Nephron (organoid): ENCODE results near the gene SLC39A6.

ENCODE experiments used
- H3K27ac Mint-ChIP-seq, 3 experiments: 2 replicates each; pipeline ENCODE4 v1.8.0; 2020; ENCODE audit warnings: mixed read lengths in 3 of 3, mild to moderate bottlenecking in 2 of 3, moderate library complexity in 1 of 3
- H3K27me3 Mint-ChIP-seq: 2 replicates; pipeline ENCODE4 v1.8.0; 2021; ENCODE audit warnings: low read depth, mild to moderate bottlenecking, moderate library complexity, mixed read lengths
- H3K36me3 Mint-ChIP-seq: 2 replicates; pipeline ENCODE4 v1.8.0; 2020; ENCODE audit warnings: low read depth, mixed read lengths
- H3K4me1 Mint-ChIP-seq: 2 replicates; pipeline ENCODE4 v1.8.0; 2020; ENCODE audit warnings: mixed read lengths
- H3K4me3 Mint-ChIP-seq, 3 experiments: 2 replicates each; pipeline ENCODE4 v1.8.0; 2020; ENCODE audit warnings: mild to moderate bottlenecking in 3 of 3, mixed read lengths in 3 of 3, moderate library complexity in 2 of 3
- H3K9me3 Mint-ChIP-seq: 2 replicates; pipeline ENCODE4 v1.8.0; 2020; ENCODE audit warnings: mixed read lengths
- TF ChIP-seq, protein P1 (sequence below), 3 experiments: fragments of 200-600 bp; sonication (generic); IDR thresholded peaks; one replicate each; pipeline ENCODE4 v1.5.0; 2021; ENCODE audit warnings: antibody characterized with exemption in 3 of 3; ENCODE audit not compliant: unreplicated experiment in 3 of 3

The SLC39A6 gene

DNA sequence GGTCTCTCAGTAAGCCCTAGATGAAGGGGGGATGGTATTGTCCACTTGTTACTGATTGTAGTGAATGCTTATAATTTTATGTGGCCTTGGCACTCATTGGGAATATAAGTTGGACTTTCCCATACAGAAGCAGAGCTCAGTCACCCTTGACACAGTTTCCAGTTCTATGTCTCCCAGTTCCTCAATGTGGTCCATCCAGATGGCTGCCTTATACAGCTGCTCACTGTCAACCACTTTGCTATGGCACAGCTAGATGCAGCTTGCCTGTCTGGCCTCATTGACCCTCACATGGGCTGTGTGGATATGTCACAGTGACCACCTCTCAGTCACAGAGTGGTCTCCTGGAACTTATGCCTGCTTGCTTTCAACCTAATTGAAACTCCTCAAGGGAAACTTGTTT lies 21.7 kb downstream of the SLC39A6 start:
- Mint-ChIP-seq H3K9me3 (peaks cover 13% of the 10 kb centered on the region), H3K36me3 (peaks cover 36% of the 10 kb centered on the region), H3K4me1 (no peaks in the 10 kb centered on the region), H3K27me3 (no peaks in the 10 kb centered on the region), H3K4me3 (no peak overlapping the region), H3K27ac (no peak overlapping the region)
- TF ChIP-seq, protein P1, sequence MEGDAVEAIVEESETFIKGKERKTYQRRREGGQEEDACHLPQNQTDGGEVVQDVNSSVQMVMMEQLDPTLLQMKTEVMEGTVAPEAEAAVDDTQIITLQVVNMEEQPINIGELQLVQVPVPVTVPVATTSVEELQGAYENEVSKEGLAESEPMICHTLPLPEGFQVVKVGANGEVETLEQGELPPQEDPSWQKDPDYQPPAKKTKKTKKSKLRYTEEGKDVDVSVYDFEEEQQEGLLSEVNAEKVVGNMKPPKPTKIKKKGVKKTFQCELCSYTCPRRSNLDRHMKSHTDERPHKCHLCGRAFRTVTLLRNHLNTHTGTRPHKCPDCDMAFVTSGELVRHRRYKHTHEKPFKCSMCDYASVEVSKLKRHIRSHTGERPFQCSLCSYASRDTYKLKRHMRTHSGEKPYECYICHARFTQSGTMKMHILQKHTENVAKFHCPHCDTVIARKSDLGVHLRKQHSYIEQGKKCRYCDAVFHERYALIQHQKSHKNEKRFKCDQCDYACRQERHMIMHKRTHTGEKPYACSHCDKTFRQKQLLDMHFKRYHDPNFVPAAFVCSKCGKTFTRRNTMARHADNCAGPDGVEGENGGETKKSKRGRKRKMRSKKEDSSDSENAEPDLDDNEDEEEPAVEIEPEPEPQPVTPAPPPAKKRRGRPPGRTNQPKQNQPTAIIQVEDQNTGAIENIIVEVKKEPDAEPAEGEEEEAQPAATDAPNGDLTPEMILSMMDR (IDR thresholded peaks at IDR 0.05; ENCODE audit: unreplicated experiment in 3 of 3), result no peak

DNA sequence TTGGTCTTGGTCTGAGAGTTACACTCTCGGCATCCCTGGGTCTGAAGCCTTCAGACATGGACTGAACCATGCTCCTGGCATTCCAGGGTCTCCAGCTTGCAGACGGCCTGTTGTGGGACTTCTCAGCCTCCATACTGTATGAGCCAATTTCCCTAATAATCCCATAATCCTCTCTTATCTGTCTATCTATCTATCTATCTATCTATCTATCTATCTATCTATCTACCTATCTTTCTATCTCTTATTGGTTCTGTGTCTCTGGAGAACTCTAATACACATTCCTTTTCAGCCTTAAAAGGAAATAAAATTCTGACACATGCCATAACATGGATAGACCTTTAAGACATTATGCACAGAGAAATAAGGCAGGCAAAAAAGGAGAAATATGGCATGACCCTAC lies 24.4 kb downstream of the SLC39A6 start:
- Mint-ChIP-seq H3K27me3 (peaks cover 4% of the 10 kb centered on the region), H3K4me3 (no peak overlapping the region), H3K9me3 (peaks cover 15% of the 10 kb centered on the region), H3K27ac (no peak overlapping the region), H3K4me1 (no peaks in the 10 kb centered on the region), H3K36me3 (peaks cover 17% of the 10 kb centered on the region)
- TF ChIP-seq, protein P1 (IDR thresholded peaks at IDR 0.05; ENCODE audit: unreplicated experiment in 3 of 3), result no peak

DNA sequence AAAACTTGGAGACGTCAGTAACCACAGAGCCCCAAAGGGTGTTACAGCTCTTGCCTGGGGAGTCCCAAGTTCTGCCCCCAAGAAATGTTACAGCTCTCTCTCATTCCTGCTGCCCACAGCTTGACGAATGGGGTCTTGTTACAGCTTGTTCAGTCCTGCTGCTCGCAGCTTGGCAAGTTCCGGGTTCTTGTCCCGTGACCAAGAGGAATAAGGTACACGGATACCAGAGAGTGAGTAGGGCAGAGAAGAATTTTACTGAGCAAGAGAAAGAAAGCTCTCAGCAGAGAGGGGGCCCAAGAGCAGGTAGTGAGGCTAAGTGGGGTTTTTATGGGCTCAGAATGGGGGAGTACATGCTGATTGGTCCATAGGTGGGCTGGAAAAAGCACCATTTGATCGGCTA lies 27.2 kb downstream of the SLC39A6 start:
- H3K4me3 Mint-ChIP-seq, result no peak overlapping the region
- H3K9me3 Mint-ChIP-seq, result peaks cover 15% of the 10 kb centered on the region
- TF ChIP-seq, protein P1 (IDR thresholded peaks at IDR 0.05; ENCODE audit: unreplicated experiment in 3 of 3), result no peak
- no peak overlapping the region for H3K27ac Mint-ChIP-seq
- peaks cover 4% of the 10 kb centered on the region for H3K27me3 Mint-ChIP-seq
- no peaks in the 10 kb centered on the region for H3K36me3 Mint-ChIP-seq
- no peaks in the 10 kb centered on the region for H3K4me1 Mint-ChIP-seq

DNA sequence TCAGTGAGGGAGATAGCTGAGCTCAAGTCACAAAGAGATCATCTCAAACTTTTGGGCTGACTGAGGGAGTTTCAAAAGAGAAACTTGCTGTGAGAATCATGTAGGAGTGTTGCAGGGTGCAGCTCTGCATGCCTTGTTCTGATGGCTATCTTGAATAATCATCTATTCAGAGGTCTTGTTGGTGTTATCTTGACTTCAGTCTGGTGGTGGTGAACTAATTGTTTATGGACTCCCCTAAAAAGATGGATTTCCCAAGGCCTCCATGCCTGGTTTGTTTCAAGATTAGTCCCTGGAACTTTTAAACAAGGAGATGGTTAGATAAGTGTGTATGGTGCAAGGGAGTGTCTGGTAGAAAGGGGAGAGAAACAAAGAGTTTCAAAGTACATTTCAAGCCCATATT lies 29.8 kb downstream of the SLC39A6 start:
- Mint-ChIP-seq H3K27ac (no peak overlapping the region), H3K36me3 (no peaks in the 10 kb centered on the region), H3K4me1 (no peaks in the 10 kb centered on the region), H3K27me3 (peaks cover 4% of the 10 kb centered on the region), H3K9me3 (peaks cover 11% of the 10 kb centered on the region), H3K4me3 (no peak overlapping the region)
- TF ChIP-seq, protein P1 (IDR thresholded peaks at IDR 0.05; ENCODE audit: unreplicated experiment in 3 of 3), result no peak

DNA sequence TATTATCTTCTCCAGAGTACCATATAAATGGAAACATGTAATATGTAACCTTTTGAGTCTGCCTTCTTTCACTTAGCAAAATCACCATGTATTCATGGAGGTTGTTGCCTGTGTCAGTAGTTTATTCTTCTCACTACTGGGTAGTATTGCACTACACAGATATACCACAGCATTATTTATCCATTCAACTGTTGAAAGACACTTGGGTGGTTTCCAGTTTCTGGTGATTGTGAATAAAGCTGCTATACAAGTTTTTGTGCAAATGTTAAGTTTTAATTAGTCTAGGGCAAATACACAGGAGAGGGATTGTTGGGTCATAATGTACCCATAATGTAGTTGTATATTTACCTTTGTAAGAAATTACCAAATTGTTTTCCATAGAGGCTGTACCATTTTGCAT lies 32.2 kb downstream of the SLC39A6 start:
- H3K4me3 Mint-ChIP-seq, result no peak overlapping the region
- peaks cover 4% of the 10 kb centered on the region for H3K27me3 Mint-ChIP-seq
- H3K36me3 Mint-ChIP-seq, result no peaks in the 10 kb centered on the region
- TF ChIP-seq, protein P1 (IDR thresholded peaks at IDR 0.05; ENCODE audit: unreplicated experiment in 3 of 3), result no peak
- H3K9me3 Mint-ChIP-seq, result peaks cover 1% of the 10 kb centered on the region
- H3K27ac Mint-ChIP-seq, result no peak overlapping the region
- no peaks in the 10 kb centered on the region for H3K4me1 Mint-ChIP-seq

DNA sequence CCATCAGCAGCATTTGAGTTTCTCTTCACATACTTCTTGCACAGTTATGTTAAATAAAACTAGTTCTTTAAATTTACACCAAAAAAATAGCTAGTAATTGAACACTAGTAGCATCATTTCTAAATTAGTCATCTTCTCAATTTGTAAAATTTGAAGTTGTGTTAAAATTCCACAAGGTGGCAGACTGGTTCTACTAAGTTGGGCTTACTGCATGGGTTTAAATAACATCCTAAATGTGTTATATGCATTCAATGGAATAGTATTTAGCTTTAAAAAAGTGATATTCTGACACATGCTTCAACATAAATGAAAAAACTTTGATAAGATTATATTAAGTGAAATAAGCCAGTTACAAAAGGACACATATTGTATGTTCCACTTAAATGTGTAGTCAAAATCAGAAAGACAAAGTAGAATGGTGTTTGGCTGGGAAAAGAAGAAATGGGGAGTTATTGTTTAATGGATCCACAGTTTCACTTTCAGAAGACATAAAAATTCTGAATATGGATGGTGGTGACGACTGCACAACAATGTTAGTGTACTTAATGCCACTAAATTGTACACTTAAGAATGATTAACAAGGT lies 33.1 kb downstream of the SLC39A6 start:
- Mint-ChIP-seq H3K4me3 (no peak overlapping the region), H3K9me3 (no peaks in the 10 kb centered on the region), H3K27ac (no peak overlapping the region), H3K36me3 (no peaks in the 10 kb centered on the region), H3K4me1 (no peaks in the 10 kb centered on the region), H3K27me3 (peaks cover 4% of the 10 kb centered on the region)
- TF ChIP-seq, protein P1 (IDR thresholded peaks at IDR 0.05; ENCODE audit: unreplicated experiment in 3 of 3), result peak; percentile 49 to 73 (median 62)
